Measurements from ENCODE around the gene ELOF1.
"Not testable (repeated sequence)": the region's sequence is repeated elsewhere in the genome, so short reads cannot be mapped to it uniquely, and the experiment has no call there.

Gene ELOF1

DNA sequence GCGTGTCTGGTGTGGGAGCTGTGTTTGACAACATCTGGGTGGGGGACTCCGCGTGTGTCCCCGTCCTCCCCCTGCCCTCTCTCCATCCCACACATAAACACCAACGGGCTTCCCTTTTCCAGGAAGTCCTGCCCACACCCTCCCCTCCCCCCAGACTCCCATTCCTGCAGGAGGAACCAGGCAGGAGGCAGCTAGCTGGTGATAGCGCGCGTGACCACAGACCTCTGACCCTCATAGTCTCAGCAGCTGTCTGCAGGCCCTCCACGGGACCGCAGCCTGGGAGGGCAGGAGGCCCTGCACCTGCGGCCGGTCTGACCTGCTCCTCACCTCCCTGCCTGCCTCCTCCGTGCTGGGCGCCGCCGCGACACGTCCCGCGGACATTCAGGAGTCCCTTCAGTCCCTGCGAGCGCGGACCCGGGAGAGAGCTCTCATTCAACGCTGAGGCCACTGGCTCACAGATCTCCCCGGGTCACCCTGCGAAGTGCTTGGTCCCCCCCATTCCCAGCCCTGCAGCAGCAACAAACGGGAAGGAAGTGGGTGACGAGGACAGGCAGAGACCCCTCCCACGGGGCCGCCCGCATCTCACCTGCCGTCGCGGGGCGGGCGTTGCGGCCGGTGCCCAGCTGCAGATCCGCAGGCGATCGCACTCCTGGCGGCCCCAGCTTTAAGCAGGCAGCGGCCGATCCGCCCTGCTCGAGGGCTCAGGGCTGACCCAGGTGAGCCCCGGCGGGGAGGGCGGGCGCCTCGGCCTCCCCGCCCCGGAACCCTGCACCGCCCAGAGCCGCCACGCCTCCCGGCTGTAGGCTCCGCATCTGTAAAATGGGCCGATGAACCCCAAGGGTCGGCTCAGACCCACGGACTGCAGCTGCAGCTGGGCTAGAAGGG lies 19.5 kb upstream of the ELOF1 start:
- DNase-seq (ENCODE audit: low spot score), result peak; percentile 76
- TF ChIP-seq, protein P1, sequence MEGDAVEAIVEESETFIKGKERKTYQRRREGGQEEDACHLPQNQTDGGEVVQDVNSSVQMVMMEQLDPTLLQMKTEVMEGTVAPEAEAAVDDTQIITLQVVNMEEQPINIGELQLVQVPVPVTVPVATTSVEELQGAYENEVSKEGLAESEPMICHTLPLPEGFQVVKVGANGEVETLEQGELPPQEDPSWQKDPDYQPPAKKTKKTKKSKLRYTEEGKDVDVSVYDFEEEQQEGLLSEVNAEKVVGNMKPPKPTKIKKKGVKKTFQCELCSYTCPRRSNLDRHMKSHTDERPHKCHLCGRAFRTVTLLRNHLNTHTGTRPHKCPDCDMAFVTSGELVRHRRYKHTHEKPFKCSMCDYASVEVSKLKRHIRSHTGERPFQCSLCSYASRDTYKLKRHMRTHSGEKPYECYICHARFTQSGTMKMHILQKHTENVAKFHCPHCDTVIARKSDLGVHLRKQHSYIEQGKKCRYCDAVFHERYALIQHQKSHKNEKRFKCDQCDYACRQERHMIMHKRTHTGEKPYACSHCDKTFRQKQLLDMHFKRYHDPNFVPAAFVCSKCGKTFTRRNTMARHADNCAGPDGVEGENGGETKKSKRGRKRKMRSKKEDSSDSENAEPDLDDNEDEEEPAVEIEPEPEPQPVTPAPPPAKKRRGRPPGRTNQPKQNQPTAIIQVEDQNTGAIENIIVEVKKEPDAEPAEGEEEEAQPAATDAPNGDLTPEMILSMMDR (IDR thresholded peaks at IDR 0.05; ENCODE audit: extremely low read depth, missing control alignments), result no peak

DNA sequence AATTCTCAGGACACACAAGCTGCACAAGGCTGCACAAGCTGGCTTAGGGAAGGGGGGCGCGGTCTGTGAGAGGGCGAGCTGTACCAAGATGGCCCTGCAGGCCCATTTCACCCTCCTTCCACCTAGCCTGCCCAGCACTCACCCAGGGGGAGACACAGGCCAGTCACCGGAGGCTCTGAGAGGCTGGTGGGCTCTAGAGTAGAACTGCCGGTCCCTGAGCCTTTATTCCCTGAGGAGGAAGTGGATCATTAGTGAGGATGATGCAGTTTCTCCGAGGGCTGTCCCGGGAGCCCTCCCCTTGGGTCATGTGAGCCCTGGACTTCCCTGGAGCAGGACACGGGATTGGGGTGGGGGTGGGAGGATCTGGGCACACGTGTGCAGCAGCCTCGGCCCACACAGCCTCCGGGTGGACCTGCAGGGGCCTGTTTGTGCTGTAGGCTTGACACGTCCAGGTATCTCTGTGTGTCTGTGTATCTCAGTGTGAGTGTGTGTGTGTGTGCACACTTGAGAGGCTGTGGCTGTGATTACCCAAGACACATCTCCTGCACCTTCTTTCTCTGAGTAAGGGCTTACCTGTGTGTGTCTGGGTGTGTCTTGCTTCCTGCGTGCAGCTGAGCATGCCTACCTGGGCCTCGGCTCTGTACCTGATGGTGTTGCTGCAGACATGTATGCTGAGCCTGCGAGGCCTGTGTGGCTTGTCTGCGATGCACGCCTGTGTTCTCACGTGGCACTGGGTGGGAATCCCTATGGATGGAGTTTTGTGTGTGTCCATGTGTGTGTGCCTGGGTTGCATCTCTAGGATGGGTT lies 18.6 kb upstream of the ELOF1 start, which contains the start of gene ACP5:
Gene ACP5, minus strand, starts transcription at position 195 of the 807 bp plus-strand sequence. CDS start 328 bp downstream, outside the sequence.
- no peak for DNase-seq (ENCODE audit: low spot score)
- TF ChIP-seq, protein P1 (IDR thresholded peaks at IDR 0.05; ENCODE audit: extremely low read depth, missing control alignments), result no peak

DNA sequence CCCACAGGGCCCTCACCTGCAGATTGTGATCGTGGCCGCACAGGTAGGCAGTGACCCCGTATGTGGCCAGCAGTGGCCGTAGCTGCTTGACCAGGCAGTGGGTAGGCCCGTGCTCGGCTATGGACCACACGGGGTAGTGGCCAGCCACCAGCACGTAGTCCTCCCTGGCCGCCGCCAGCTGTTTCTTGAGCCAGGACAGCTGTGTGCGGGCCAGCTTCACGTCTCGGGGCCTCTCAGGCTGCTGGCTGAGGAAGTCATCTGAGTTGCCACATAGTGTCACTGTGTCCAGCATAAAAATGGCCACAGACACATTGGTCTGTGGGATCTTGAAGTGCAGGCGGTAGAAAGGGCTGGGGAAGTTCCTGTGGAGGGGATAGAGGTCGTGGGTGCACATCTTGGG lies 17.2 kb upstream of the ELOF1 start:
- DNase-seq (ENCODE audit: low spot score), result no peak
- TF ChIP-seq, protein P1 (IDR thresholded peaks at IDR 0.05; ENCODE audit: extremely low read depth, missing control alignments), result no peak

DNA sequence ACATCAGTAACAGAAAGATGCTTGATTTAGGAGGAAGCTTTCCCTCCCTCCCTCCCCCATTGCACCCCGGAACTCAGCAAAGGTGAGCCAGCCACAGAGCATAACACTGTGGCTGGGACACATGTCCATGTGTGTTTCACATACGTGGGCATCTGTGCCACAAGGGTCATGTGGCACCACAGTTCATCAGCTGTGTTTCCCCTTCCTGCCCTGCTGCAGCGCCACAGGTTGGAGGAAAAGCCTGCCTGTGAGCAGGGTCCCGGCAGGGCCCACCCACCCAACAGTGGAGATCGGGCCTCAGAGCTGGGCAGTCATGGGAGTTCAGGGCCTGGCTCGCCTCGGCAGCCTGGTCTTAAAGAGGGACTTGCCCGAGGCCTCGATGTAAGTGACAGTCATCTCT lies 15.7 kb upstream of the ELOF1 start:
- TF ChIP-seq, protein P1 (IDR thresholded peaks at IDR 0.05; ENCODE audit: extremely low read depth, missing control alignments), result no peak
- no peak for DNase-seq (ENCODE audit: low spot score)

DNA sequence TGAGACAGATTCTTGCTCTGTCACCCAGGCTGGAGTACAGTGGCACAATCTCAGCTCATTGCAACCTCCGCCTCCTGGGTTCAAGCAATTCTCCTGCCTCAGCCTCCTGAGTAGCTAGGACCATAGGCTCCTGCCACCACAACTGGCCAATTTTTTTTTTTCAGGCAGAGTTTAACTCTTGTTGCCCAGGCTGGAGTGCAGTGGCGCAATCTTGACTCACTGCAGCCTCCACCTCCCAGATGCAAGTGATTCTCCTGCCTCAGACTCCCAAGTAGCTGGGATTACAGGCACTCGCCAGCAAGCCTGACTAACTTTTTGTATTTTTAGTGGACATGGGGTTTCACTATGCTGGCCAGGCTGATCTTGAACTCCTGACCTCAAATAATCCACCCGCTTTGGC lies 14.7 kb upstream of the ELOF1 start:
- DNase-seq (ENCODE audit: low spot score), result not testable (repeated sequence)

DNA sequence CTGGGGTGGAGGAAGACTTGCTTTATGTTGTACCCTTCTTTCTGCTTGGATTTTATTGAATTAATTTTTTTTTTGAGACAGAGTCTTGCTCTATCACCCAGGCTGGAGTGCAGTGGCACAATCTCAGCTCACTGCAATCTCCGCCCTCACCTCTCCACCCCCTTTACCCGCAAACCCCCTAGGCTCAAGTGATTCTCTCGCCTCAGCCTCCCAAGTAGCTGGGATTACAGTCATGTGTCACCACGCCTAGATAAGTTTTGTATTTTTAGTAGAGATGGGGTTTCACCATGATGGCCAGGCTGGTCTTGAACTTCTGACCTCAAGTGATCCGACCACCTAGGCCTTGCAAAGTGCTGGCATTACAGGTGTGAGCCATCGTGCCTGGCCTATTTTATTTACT lies 14.3 kb upstream of the ELOF1 start:
- DNase-seq (ENCODE audit: low spot score), result not testable (repeated sequence)

DNA sequence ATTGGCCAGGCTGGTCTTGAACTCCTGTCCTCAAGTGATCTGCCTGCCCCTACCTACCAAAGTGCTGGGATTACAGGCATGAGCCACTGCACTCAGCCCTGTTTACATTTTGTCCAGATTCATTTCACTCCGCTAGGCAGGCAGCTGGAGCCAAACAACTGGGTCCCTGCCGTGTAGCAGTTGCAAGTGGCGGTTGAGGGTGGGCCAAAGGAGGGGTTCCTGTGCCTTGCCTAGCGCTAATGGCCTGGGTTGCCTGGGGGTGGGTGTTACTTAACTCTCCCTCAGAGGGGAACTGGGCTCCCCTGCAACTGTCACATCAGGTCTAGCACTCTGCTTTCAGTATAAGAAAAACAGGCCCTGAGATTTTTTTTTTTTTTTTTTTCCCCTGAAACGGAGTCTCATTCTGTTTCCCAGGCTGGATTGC lies 11.0 kb upstream of the ELOF1 start:
- no peak for DNase-seq (ENCODE audit: low spot score)

DNA sequence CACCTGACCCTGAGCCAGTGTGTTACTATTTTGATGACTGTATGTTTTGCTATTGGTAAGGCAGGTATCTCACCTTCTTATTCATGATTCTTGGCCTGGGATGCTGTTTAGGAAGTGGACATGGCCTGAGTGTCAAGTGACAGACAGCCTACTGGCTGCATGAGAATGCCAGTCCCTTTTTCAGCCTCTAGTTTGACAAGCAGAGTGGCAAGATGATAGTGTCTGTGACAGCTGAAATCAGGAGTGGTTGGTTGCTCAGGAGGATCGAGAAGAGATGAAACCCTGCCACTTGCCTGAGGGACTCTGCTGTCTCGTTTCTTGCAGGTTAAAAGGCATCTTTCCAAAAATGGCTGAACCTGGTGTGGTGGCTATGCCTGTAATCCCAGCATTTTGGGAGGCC lies 7.1 kb upstream of the ELOF1 start:
- TF ChIP-seq, protein P1 (IDR thresholded peaks at IDR 0.05; ENCODE audit: extremely low read depth, missing control alignments), result no peak
- DNase-seq (ENCODE audit: low spot score), result no peak

More for the DNA sequence above, 11.0 kb upstream of the ELOF1 start:
- TF ChIP-seq, protein P1 (IDR thresholded peaks at IDR 0.05; ENCODE audit: extremely low read depth, missing control alignments), result no peak

DNA sequence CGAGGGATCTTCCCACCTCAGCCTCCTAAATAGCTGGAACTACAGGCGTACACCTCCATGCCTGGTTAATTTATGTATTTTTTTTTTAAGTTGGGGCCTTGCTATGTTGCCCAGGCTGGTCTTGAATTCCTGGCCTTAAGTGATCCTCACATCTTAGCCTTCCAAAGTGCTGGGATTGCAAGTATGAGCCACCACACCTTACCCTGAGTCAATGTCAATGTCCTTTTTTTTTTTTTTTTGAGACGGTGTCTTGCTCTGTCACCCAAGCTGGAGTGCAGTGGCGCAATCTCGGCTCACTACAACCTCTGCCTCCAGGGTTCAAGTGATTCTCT lies 6.6 kb upstream of the ELOF1 start:
- not testable (repeated sequence) for DNase-seq (ENCODE audit: low spot score)

DNA sequence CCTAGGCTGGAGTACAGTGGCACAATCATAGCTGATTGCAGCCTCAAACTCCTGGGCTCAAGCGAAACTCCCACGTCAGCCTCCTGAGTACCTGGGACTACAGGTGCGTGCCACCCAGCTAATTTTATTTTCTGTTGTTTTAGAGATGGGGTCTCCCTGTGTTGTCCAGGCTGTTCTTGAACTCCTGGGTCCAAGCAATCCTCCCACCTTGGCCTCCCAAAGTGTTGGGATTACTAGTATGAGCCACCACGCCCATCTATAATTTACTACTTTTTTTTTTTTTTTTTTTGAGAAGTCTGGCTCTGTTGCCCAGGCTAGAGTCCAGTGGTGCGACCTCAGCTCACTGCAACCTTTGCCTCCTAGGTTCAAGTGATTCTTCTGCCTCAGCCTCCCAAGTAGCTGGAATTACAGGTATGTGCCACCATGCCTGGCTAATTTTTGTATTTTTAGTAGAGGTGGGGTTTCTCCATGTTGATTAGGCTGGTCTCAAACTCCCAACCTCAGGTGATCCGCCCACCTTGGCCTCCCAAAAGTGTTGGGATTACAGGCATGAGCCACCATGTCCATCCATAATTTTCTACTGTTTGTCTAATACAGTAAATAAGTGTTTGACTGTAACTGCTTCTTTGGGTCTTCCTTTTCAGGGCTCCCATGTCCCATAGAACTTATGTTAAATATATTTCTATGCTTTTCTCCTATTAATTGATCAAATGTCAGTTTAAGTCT lies 5.2 kb upstream of the ELOF1 start:
- DNase-seq (ENCODE audit: low spot score), result not testable (repeated sequence)

Data from GM20000 (cell line).